NCI-H526 (cell line): Measurements from ENCODE around the gene PRPH2.
"Not testable (repeated sequence)": the region's sequence is repeated elsewhere in the genome, so short reads cannot be mapped to it uniquely, and the experiment has no call there.

Experiments
- DNase-seq, 2 experiments: peaks; one replicate each; lab custom pipeline; 2025; lab: John Stamatoyannopoulos, UW

Gene PRPH2

GRCh38 chr6:42698217-42698616 is 24.2 kb downstream of the PRPH2 start:
- DNase-seq, result no peak

GRCh38 chr6:42697268-42697655 is 25.1 kb downstream of the PRPH2 start:
- DNase-seq, result no peak

GRCh38 chr6:42696526-42697267 is 25.7 kb downstream of the PRPH2 start:
- no peak for DNase-seq

GRCh38 chr6:42694586-42694985 is 27.8 kb downstream of the PRPH2 start:
- no peak for DNase-seq

GRCh38 chr6:42693725-42694323 is 28.6 kb downstream of the PRPH2 start:
- DNase-seq, result no peak

GRCh38 chr6:42692137-42692911 is 30.1 kb downstream of the PRPH2 start:
- no peak for DNase-seq

- no peak for DNase-seq
Observed at GRCh38 chr6:42690872-42691271, 31.5 kb downstream of the PRPH2 start.

GRCh38 chr6:42690151-42690702 is 32.2 kb downstream of the PRPH2 start:
- DNase-seq, result no peak

GRCh38 chr6:42689371-42689770 is 33.0 kb downstream of the PRPH2 start:
- DNase-seq, result no peak

- no peak for DNase-seq
Observed at GRCh38 chr6:42688281-42688680, 34.1 kb downstream of the PRPH2 start.

- DNase-seq, result no peak
Observed at GRCh38 chr6:42679358-42679757, 43.0 kb downstream of the PRPH2 start.

- no peak for DNase-seq
Observed at GRCh38 chr6:42674780-42675179, 47.6 kb downstream of the PRPH2 start.

- DNase-seq, result not testable (repeated sequence)
Observed at GRCh38 chr6:42674368-42674767, 48.0 kb downstream of the PRPH2 start.

GRCh38 chr6:42664718-42665117 is 57.7 kb downstream of the PRPH2 start:
- DNase-seq, result no peak

GRCh38 chr6:42661540-42662153 is 60.8 kb downstream of the PRPH2 start:
- peak; percentile 42 to 78 for DNase-seq

- DNase-seq, result no peak
Observed at GRCh38 chr6:42659806-42660205, 62.6 kb downstream of the PRPH2 start.

GRCh38 chr6:42653851-42654250 is 68.5 kb downstream of the PRPH2 start:
- no peak for DNase-seq

GRCh38 chr6:42652024-42652746 is 70.2 kb downstream of the PRPH2 start:
- DNase-seq, result no peak
